Colon (tissue), 2 donors: ENCODE data around the gene MGAT5B.
"Not testable (repeated sequence)": the region's sequence is repeated elsewhere in the genome, so short reads cannot be mapped to it uniquely, and the experiment has no call there.

Experiments used
- FAIRE-seq: peaks from 2 replicates; lab custom pipeline; 2012; peaks lifted over from hg19 to GRCh38; lab: Jason Lieb, UNC
- donor health status: control.
- donor health status: control.

MGAT5B gene

GRCh38 chr17:76847031-76847430 is 21.2 kb upstream of the MGAT5B start:
- FAIRE-seq, result no peak

DNA sequence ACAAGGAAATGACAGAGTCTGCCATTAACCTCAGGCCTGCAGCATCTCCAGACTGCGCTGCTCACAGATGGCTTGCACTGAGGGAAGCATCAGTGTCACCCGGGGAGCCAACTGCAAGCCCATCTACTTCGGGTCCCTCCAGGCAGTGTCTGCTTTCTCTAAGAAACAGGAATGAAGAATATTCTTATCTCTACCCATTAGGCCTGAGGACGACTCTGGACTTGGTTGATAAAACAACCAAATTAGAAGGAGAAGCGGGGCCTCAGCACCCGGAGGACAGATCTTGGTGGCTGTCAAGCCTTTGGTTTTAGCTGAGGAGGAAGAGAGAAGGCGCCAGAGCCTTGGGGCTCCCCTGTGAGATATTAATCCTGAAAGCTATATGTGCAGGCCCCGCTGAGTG is 19.5 kb upstream of the MGAT5B start:
- no peak for FAIRE-seq

GRCh38 chr17:76849160-76849559 is 19.0 kb upstream of the MGAT5B start:
- FAIRE-seq, result not testable (repeated sequence)

GRCh38 chr17:76852843-76853242 is 15.4 kb upstream of the MGAT5B start:
- FAIRE-seq, result no peak

- FAIRE-seq, result no peak
Measured at GRCh38 chr17:76855105-76855504, 13.1 kb upstream of the MGAT5B start.

- FAIRE-seq, result no peak
Measured at GRCh38 chr17:76862079-76862478, 6.1 kb upstream of the MGAT5B start.

DNA sequence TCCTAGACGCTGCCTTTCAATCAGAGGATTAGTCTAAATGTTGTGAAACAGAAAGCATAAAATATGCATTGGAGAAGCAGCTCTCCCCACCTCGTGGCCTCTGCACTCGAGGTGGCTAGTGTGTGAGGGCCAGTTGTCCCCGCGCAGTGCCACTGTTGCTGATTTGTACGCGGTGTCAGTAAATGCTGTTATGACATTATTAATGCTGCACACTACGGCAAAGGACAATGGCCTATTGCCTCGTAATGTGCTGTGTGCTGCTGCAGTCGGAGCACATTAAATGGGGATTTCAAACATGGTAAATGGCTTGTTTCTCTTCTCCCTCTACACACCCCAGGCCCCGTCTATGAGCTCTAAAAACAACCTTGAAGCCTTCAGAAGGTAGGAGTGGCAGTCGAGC is 5.7 kb upstream of the MGAT5B start:
- FAIRE-seq, result no peak

DNA sequence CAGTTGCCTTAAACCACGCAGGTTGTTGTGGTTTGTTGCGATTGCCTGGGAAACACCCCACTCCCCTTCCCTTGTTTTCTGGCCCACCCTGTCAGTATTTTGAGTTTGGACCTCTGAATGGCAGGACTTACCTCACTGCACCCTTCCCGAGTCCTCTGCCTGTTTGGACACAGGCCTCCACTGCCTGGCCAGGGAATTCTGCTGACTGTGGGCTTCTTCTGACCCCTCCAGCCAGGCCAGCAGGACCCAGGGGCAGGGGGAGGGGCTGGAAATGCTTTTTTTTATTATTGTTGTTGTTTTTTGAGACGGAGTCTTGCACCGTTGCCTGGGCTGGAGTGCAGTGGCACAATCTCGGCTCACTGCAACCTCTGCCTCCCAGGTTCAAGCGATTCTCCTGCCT is 4.2 kb upstream of the MGAT5B start:
- no peak for FAIRE-seq

DNA sequence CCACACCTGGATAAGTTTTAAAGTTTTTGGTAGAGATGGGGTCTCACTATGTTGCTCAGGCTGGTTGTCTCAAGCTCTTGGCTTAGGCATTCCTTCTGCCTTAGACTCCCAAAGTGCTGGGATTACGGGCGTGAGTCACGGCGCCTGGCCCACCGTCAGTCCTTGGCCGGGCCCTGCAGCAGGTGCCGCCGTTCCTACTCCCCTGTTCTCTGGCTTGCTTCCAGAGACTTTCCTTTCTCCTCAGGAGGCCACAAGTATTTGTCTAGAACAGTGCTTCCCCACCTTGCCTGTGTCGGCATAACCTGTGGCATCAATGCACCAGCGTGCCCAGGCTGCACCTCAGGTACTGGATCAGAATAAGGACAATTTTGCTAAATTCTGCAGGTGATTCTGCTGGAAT is 3.0 kb upstream of the MGAT5B start:
- FAIRE-seq, result no peak

DNA sequence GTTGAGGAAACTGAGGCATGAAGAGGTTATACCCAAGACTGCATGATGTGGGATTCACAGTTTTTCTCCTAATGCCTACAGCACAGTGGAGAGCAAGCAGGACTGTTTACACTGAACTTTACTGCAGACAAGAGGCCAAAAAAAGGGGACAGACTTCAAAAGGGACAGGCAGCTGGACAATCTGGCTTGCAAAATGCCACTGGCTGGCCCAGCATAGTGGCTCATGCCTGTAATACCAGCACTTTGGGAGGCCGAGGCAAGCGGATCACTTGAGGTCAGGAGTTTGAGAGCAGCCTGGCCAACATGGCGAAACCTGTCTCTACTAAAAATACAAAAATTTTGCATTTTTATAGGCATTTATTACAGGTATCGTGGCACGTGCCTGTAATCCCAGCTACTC is 2.0 kb upstream of the MGAT5B start:
- FAIRE-seq, result no peak

DNA sequence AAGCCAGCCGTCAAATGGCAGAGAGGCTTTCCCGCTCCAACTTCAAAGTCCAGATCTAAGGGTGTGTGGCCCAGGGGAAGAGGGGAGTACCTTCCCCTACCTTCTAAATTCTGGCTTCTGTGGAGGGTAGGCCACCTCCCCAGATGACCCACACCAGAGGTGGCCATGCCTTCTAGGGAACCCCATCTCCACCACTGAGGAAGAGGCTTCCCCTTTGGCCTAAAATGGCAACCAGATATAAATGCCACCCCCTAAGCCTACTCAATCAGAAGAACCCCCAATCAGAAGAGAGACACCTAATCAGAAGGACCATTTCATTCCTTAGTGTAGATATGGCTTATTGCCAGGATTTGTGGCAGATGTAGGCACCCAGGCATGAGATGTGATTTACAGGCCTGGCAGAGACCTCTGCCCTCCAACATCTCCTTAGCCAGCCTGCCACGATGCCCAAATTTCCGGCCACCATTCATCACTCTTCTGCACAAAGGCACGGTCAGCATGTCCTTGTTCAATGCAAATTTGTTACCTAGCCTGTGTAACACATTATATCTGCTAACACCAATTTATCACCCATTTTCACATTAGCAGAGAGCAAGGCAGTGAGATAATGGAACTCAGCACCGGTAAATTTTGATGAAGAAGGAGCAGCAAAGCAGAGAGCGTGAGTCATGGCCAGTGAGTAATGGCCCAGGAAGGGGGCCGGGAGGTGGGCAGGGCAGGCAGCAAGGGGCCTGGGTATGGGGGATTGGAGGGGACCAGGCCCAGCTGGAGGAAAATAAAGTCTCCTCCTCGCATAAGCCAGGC is 1.2 kb upstream of the MGAT5B start:
- no peak for FAIRE-seq

GRCh38 chr17:76867578-76868175 is 527 bp upstream of the MGAT5B start:
- FAIRE-seq, result no peak

DNA sequence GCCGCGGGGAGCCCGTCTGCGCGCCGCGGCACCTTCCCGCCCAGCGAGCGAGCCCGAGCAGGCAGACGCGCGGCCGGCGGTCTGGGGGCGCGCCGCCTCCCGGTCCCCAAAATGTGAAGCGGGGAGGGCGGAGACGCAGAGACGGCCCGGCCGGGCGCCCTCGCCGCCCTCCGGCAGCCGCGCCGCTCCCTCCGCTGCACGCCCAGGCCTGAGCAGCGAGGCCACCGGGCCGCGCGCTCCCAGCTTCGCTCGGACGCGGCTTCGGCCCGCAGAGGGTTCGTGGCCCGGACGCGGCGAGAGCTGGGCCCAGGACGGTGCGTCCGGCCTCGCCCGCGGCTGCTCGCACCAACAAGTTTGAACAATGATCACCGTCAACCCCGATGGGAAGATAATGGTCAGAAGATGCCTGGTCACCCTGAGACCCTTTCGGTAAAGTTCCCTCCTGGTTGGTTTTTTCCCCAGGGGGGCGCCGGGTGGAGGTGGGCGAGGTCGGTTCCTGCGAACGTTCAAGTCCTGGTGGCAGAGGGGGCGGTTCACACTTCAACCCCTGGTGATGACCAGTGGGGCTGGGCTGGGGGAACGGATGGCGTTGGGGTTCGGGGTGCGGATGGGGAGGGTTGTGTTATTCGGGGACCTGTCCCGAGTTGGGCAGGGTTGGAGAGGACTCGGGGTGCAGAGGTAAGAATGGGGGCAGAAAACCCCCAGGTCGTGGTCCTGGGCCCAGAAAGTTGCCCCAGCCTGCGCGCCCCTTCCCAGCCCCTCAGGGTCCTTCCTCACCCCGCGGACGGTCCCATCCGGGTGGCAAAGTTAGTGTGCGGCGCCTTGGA is 678 bp downstream of the MGAT5B start:
- FAIRE-seq, result no peak

DNA sequence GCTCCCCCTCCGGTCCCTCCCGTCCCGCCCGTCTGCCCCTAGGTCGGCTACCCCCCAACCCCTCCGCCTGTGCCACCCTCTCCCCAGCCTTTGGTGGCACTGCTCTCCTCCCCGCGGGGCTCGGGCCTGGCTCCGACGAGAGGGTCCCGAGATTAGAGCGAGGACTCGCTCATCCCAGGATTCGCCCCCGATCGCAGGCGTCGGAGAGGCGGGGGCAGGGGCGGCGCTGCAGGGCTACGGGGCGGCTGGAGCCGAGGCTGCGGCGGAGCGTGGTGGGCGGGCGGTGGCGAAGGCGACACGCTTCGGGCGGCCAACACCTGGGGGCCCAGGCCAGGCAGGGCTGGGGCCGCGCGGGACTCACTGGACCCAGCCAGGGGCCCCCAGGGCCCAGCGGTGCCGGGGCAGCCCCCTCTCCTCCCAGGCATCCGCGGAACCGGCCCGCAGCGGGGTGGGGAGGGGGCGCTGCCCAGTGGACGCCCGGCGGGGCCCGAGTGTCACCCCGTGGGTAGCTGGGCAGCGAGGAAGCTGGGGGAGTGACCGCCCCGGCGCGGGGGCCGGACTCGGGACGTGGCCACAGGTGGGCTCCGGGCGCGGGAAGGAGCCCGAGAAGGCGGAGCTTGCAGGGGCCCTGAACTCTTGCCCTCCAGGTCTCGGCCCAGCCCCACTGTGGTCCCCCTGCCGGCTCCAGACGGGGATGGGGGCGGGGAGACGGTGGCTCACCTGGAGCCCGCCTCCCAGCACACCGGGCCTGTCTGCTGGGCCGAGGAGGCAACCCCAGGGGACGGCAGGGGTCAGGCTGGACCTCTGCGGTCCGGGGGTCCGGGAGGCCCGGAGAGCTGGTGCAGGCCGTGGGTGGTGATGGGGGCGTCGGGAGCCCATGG is 1.5 kb downstream of the MGAT5B start:
- no peak for FAIRE-seq

DNA sequence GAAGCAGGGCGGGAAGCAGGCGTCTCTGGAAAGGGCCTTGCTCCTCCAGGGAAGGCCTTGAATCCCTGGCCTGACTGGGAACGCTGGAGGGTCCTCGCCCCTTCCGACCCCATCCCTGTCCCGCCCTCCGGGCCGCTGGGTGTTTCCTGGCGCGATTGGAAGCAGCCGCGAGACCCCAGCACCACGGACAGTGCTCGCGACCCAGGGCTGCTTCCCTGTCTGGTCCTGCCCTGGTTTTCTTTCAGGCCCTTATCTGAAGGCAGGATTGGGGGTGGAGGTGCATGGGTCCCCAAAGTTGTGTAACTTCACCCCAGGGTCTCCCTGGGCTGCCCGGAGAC is 2.1 kb downstream of the MGAT5B start:
- no peak for FAIRE-seq

GRCh38 chr17:76871668-76872067 is 3.5 kb downstream of the MGAT5B start:
- FAIRE-seq, result no peak

DNA sequence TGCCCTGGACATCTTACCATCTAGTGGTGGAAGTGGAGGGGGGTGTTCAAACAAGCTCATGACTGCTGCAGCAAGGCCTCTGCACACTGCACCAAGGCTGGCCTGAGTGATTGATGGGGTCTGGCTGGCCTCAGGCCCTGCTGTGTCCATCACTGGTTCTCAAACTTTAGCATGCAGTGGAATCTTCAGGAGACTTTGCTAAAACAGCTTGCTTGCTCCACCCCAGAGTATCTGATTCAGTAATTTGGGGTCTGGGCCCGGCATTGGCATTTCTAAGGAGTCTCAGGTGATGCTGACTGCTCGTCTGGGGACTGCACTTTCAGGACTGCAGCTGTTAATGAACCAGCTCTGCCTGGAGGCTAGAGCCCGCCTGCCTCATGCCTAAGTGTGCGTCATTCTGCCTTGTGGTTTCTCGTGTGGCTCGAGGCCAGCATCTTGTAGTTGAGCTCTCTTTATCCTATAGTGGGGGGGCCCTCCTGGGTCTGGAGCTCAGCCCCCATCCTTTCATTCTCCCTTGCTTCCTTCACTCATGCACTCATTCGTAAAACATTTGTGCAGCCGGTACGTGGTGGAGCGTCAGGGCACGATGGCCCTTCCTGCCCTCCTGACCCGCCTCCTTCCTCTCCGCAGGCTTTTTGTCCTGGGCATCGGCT is 4.1 kb downstream of the MGAT5B start:
- no peak for FAIRE-seq

- FAIRE-seq, result no peak
Measured at GRCh38 chr17:76872874-76873221, 4.6 kb downstream of the MGAT5B start.

GRCh38 chr17:76873856-76874255 is 5.7 kb downstream of the MGAT5B start:
- no peak for FAIRE-seq

DNA sequence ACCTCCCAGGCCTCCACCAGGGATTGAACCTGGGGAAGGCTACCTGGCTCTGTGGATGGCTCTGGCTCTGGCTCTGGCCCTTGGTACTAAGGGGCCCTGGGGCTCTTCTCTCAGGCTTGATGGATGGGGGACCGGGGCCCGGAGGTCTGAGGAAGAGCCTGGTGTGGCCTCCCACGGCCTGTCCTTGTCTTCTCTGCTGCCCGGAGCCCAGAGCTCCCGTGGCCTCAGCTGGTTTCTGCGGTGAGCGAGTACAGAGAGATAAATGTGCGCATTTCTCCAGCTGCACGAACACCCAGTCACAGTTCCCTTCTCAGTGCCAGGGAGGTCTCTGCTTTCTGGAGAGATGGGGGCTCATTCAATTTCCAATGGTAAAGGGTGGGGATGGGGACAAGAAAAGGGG is 9.2 kb downstream of the MGAT5B start:
- no peak for FAIRE-seq

GRCh38 chr17:76878568-76878967 is 10.4 kb downstream of the MGAT5B start:
- no peak for FAIRE-seq

- FAIRE-seq, result no peak
Measured at GRCh38 chr17:76879254-76879653, 11.1 kb downstream of the MGAT5B start.
